B cell (primary cell): Measurements from ENCODE around the gene SRP14.

Experiments
- CTCF ChIP-seq: fragments of 200-600 bp; IDR thresholded peaks from one replicate; pipeline ENCODE4 v1.8.0; 2022; ENCODE audit warnings: antibody characterized with exemption, mild to moderate bottlenecking
- EZH2 ChIP-seq: IDR thresholded peaks from 2 replicates; pipeline ENCODE4 v1.6.1; 2012; ENCODE audit warnings: borderline replicate concordance, low read depth, mild to moderate bottlenecking, moderate library complexity, low read length; ENCODE audit not compliant: insufficient read depth, poor library complexity, severe bottlenecking

GRCh38 chr15:39987821-39988220 lies 51.2 kb downstream of the SRP14 start:
- TF ChIP-seq CTCF (no peak), EZH2 (no peak)
